Heart left ventricle (tissue), 16 donors: ENCODE results near the gene GRIN2A. TPM values are rescaled to one million over a fixed set of nuclear protein-coding genes. Genes with fewer than 3 reads are reported as not detected.

Source experiments
- ATAC-seq, 4 donors: fragments of 200-7000 bp; cut with Tn5 transposase; one replicate each; pipeline ENCODE4 v1.9.1; 2020 to 2022; ENCODE audit warnings: moderate library complexity in 4 of 4, mild to moderate bottlenecking in 3 of 4, moderate number of reproducible peaks in 1 of 4
- DNase-seq, 5 donors: peaks; one replicate each; pipeline ENCODE4 v3.0.0-alpha.2; 2020
- H3K27ac ChIP-seq, 12 donors: fragments of 200-600 bp; sonication (generic) in 4 of 12; one replicate each; pipeline versions ENCODE4 v1.5.0 to v1.8.0; 2016 to 2022; ENCODE audit warnings: mild to moderate bottlenecking in 2 of 12
- H3K27me3 ChIP-seq, 9 donors: fragments of 200-600 bp; sonication (generic) in 2 of 9; one replicate each; pipeline versions ENCODE4 v1.5.1 to v1.8.0; 2016 to 2022; ENCODE audit warnings: mild to moderate bottlenecking in 3 of 9
- H3K36me3 ChIP-seq, 9 donors: fragments of 200-600 bp; sonication (generic) in 2 of 9; one replicate each; pipeline versions ENCODE4 v1.5.0 to v1.8.0; 2018 to 2022; ENCODE audit warnings: mild to moderate bottlenecking in 2 of 9
- H3K4me1 ChIP-seq, 12 donors: fragments of 200-600 bp; sonication (generic) in 4 of 12; one replicate each; pipeline versions ENCODE4 v1.5.0 to v1.8.0; 2016 to 2022; ENCODE audit warnings: mild to moderate bottlenecking in 3 of 12
- H3K4me3 ChIP-seq, 12 donors: fragments of 200-600 bp; sonication (generic) in 4 of 12; one replicate each; pipeline versions ENCODE4 v1.5.0 to v1.8.0; 2017 to 2022; ENCODE audit warnings: mild to moderate bottlenecking in 9 of 12, moderate library complexity in 4 of 12
- H3K9me3 ChIP-seq, 12 donors: fragments of 200-600 bp; sonication (generic) in 4 of 12; one replicate each; pipeline versions ENCODE4 v1.5.0 to v1.8.0; 2016 to 2022; ENCODE audit warnings: mild to moderate bottlenecking in 1 of 12
- CTCF ChIP-seq, 12 donors: fragments of 200-600 bp; sonication (generic) in 4 of 12; IDR thresholded peaks; one replicate each; pipeline versions ENCODE4 v1.5.0 to v1.8.0; 2018 to 2022; ENCODE audit warnings: antibody characterized with exemption in 12 of 12, mild to moderate bottlenecking in 5 of 12
- POLR2A ChIP-seq, 2 donors: fragments of 450-650 bp; IDR thresholded peaks; one replicate each; pipeline ENCODE4 v1.6.1; 2017; ENCODE audit warnings: antibody characterized with exemption in 2 of 2, mild to moderate bottlenecking in 2 of 2, moderate library complexity in 2 of 2
- WGBS, 4 donors: extraction: QIAGEN DNeasy Blood & Tissue Kit in 2 of 4; methylation state at CpG; one replicate each; pipeline versions ENCODE4 v1.1.5 to v1.1.7; 2013 to 2018; 5-methylcytosine and 5-hydroxymethylcytosine counted together
- intact Hi-C, 10 donors: fragments of 100-400 bp; cut with DNase I; formaldehyde crosslinking; loops; one replicate each; pipeline versions ENCODE4 v1.11.1 to v1.14.2; 2022
- polyA plus RNA-seq, 2 donors: library from polyadenylated mRNA; stranded (reverse); fragments of 200-250 nt; gene quantifications; one replicate each; pipeline ENCODE4 v1.2.3, GENCODE V29; 2013
- total RNA-seq, 9 donors: library from RNA; depleted of rRNA in 2 of 9; stranded (reverse); fragments of >200 nt in 2 of 9; fragmentation: NEBNext Ultra II Directional in 3 of 9; extraction: Animal tissue kit (Norgen Biotek cat#: 25700) in 3 of 9; gene quantifications; one replicate each; pipeline versions ENCODE4 v1.1.0 to v1.2.4, GENCODE V29; 2016 to 2023
- donor health status: ischemic (EF 13 %, LVEDD 7.1; RV severe dilation, severe dysfunction).
- donor health status: healthy with polysubstance abuse.
- donor health status: DM: no; HTN: yes; CAD: no.
- donor health status: DM: no; HTN: no; CAD: no.
- donor health status: ischemic (EF 25% LVEDD 6.9; RV normal size, moderate dysfunction).
- donor health status: ischemic (EF 25% LVEDD 5.7; RV mildly dilated, moderate dysfunction).
- donor health status: healthy.
- donor health status: DM: yes; HTN: yes; CAD: no.
- donor health status: ischemic (EF 35%, LVEDD 5.7; RV mildly dilated, moderate dysfunction).
- donor health status: nonischemic (EF 11% LVEDD 7.7; RV severe dilation, severe dysfunction).
- donor health status: DM: yes; HTN: yes; CAD: no.
- donor health status: PGD.
- donor health status: ischemic (EF 29% LVEDD 5.4; RV normal size, mild dysfunction).
- donor health status: nonischemic (EF 23%, LVEDD 6.1; RV moderate dilation, normal function).

GRIN2A gene
- total and polyA plus RNA-seq, 11 donors, result 0.01 to 4.6 (median 2.6) TPM

- DNase-seq (no peak), ATAC-seq (no peak)
- Histone ChIP-seq H3K27me3 (peaks cover 0 to 2% (median 0%) of the 10 kb centered on the region in 9 donors), H3K9me3 (no peaks in the 10 kb centered on the region), H3K4me1 (no peaks in the 10 kb centered on the region), H3K4me3 (no peak overlapping the region), H3K36me3 (no peaks in the 10 kb centered on the region), H3K27ac (no peak overlapping the region)
- intact Hi-C loops, result no loop called here
- TF ChIP-seq CTCF (IDR thresholded peaks at IDR 0.05) (no peak), POLR2A (IDR thresholded peaks at IDR 0.05) (no peak)
- WGBS, 4 donors, result 70 to 75% (median 73%) methylated on average over 12 of the region's 12 CpGs
Measured at GRCh38 chr16:9824200-9825068, 357.8 kb downstream of the GRIN2A start.

- ATAC-seq, result no peak
- Histone ChIP-seq H3K36me3 (no peaks in the 10 kb centered on the region), H3K27me3 (peaks cover 0 to 1% (median 0%) of the 10 kb centered on the region in 9 donors), H3K27ac (no peak overlapping the region), H3K4me3 (no peak overlapping the region), H3K4me1 (no peaks in the 10 kb centered on the region), H3K9me3 (no peaks in the 10 kb centered on the region)
- intact Hi-C loops, result no loop called here
- 62 to 69% (median 66%) methylated on average over 3 of the region's 3 CpGs for WGBS, 4 donors
- TF ChIP-seq CTCF (IDR thresholded peaks at IDR 0.05), result no peak
- TF ChIP-seq POLR2A (IDR thresholded peaks at IDR 0.05), result no peak
- DNase-seq, result no peak
Measured at GRCh38 chr16:9823510-9823909, 358.7 kb downstream of the GRIN2A start.

- intact Hi-C loops, result no loop called here
Measured at GRCh38 chr16:9821970-9822369, 360.3 kb downstream of the GRIN2A start.

More at GRCh38 chr16:9821970-9822369, 360.3 kb downstream of the GRIN2A start:
- ATAC-seq (no peak), DNase-seq (no peak)
- Histone ChIP-seq H3K9me3 (no peaks in the 10 kb centered on the region), H3K27me3 (no peaks in the 10 kb centered on the region), H3K4me1 (no peaks in the 10 kb centered on the region), H3K27ac (no peak overlapping the region), H3K36me3 (no peaks in the 10 kb centered on the region), H3K4me3 (no peak overlapping the region)
- TF ChIP-seq POLR2A (IDR thresholded peaks at IDR 0.05) (no peak), CTCF (IDR thresholded peaks at IDR 0.05) (no peak)
- 55 to 76% (median 69%) methylated on average over 7 of the region's 7 CpGs for WGBS, 4 donors
